ENCODE results near the gene SPINK8.
A peak's percentile ranks its signal among the peaks of the same experiment; 100 is the strongest.
"Not testable (repeated sequence)": the region's sequence is repeated elsewhere in the genome, so short reads cannot be mapped to it uniquely, and the experiment has no call there.

Gene SPINK8

DNA sequence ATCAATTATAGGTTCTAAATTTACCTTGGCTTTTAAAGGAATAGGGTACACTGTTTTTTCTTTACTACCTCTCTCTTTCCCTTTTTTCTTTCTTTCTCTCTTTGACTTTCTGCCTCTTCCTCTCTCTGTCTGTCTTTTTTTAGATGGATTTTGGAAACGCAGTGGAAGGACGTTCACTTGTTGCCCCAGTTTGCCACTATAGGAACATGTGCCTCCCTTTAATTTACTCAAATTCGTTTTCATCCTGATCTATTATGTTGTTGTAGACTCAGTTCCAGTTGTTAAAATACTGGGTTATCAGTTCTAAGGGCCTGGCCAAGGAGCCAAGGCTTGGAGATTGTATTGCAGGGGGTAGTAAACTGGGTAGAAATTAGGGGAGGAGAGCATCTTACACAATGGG, 1.1 kb upstream of the SPINK8 start:
- H4K20me1 ChIP-seq (ENCODE audit: insufficient read depth, low read length, poor library complexity, severe bottlenecking), result no peaks in the 10 kb centered on the region
- H3K79me2 ChIP-seq (ENCODE audit: insufficient read depth, low read length), result no peaks in the 10 kb centered on the region
- no peak overlapping the region for H3K9ac ChIP-seq (ENCODE audit: low read depth, low read length, poor library complexity, severe bottlenecking)
- no peak for TF ChIP-seq EZH2phosphoT487 (IDR thresholded peaks at IDR 0.05; ENCODE audit: borderline replicate concordance)
- TF ChIP-seq CTCF (conservative IDR thresholded peaks at IDR 0.05; ENCODE audit: low read length), result no peak
- H3K4me2 ChIP-seq (ENCODE audit: low read depth, low read length, poor library complexity, severe bottlenecking), result no peak overlapping the region
- H3K4me3 ChIP-seq (ENCODE audit: low read length, poor library complexity, severe bottlenecking), result no peak overlapping the region
- H3K36me3 ChIP-seq (ENCODE audit: insufficient read depth, low read length), result no peaks in the 10 kb centered on the region
- no peaks in the 10 kb centered on the region for H3K27me3 ChIP-seq (ENCODE audit: insufficient read depth, low read length, poor library complexity, severe bottlenecking)
- no peaks in the 10 kb centered on the region for H3K4me1 ChIP-seq (ENCODE audit: insufficient read depth, low read length, poor library complexity, severe bottlenecking)
- H2AFZ ChIP-seq (ENCODE audit: low read length), result no peak overlapping the region
- no peaks in the 10 kb centered on the region for H3F3A ChIP-seq (ENCODE audit: low read depth)
- H3K9me2 ChIP-seq (replicated peaks; ENCODE audit: low read depth, low read length), result no peaks in the 10 kb centered on the region
- no peaks in the 10 kb centered on the region for H3K9me3 ChIP-seq (ENCODE audit: insufficient read depth, low read depth, low read length)

- H3K9me3 ChIP-seq (ENCODE audit: insufficient read depth, low read depth, low read length); H3K4me1 ChIP-seq (ENCODE audit: insufficient read depth, low read length, poor library complexity, severe bottlenecking); H3K4me3 ChIP-seq (ENCODE audit: low read length, poor library complexity, severe bottlenecking); H3K36me3 ChIP-seq (ENCODE audit: insufficient read depth, low read length); H3K79me2 ChIP-seq (ENCODE audit: insufficient read depth, low read length); H3K9me2 ChIP-seq (replicated peaks; ENCODE audit: low read depth, low read length); H3K9ac ChIP-seq (ENCODE audit: low read depth, low read length, poor library complexity, severe bottlenecking); H4K20me1 ChIP-seq (ENCODE audit: insufficient read depth, low read length, poor library complexity, severe bottlenecking); H2AFZ ChIP-seq (ENCODE audit: low read length); H3K27me3 ChIP-seq (ENCODE audit: insufficient read depth, low read length, poor library complexity, severe bottlenecking); H3F3A ChIP-seq (ENCODE audit: low read depth); H3K4me2 ChIP-seq (ENCODE audit: low read depth, low read length, poor library complexity, severe bottlenecking): not testable (repeated sequence)
Measured at GRCh38 chr3:48331706-48332435, 1.6 kb downstream of the SPINK8 start.

GRCh38 chr3:48320996-48321395, 12.5 kb downstream of the SPINK8 start:
- TF ChIP-seq EZH2phosphoT487 (IDR thresholded peaks at IDR 0.05; ENCODE audit: borderline replicate concordance) (no peak), CTCF (conservative IDR thresholded peaks at IDR 0.05; ENCODE audit: low read length) (no peak)
- peaks cover 7% of the 10 kb centered on the region for H3K4me1 ChIP-seq (ENCODE audit: insufficient read depth, low read length, poor library complexity, severe bottlenecking)
- no peaks in the 10 kb centered on the region for H3K9me2 ChIP-seq (replicated peaks; ENCODE audit: low read depth, low read length)
- no peaks in the 10 kb centered on the region for H3K36me3 ChIP-seq (ENCODE audit: insufficient read depth, low read length)
- no peak overlapping the region for H3K4me2 ChIP-seq (ENCODE audit: low read depth, low read length, poor library complexity, severe bottlenecking)
- no peaks in the 10 kb centered on the region for H3K79me2 ChIP-seq (ENCODE audit: insufficient read depth, low read length)
- no peaks in the 10 kb centered on the region for H4K20me1 ChIP-seq (ENCODE audit: insufficient read depth, low read length, poor library complexity, severe bottlenecking)
- H2AFZ ChIP-seq (ENCODE audit: low read length), result peak overlapping the region; percentile 92
- H3K9me3 ChIP-seq (ENCODE audit: insufficient read depth, low read depth, low read length), result no peaks in the 10 kb centered on the region
- H3K4me3 ChIP-seq (ENCODE audit: low read length, poor library complexity, severe bottlenecking), result no peak overlapping the region
- no peak overlapping the region for H3K9ac ChIP-seq (ENCODE audit: low read depth, low read length, poor library complexity, severe bottlenecking)
- no peaks in the 10 kb centered on the region for H3K27me3 ChIP-seq (ENCODE audit: insufficient read depth, low read length, poor library complexity, severe bottlenecking)
- H3F3A ChIP-seq (ENCODE audit: low read depth), result no peaks in the 10 kb centered on the region
